HG02759 (cell line): Measurements from ENCODE around the gene CEP70.

Source experiments
- ATAC-seq: cut with Tn5 transposase; IDR thresholded peaks from one replicate; pipeline ENCODE4 v1.9.1; 2021; ENCODE audit warnings: mild to moderate bottlenecking, moderate library complexity; ENCODE audit not compliant: unreplicated experiment

The CEP70 gene

DNA sequence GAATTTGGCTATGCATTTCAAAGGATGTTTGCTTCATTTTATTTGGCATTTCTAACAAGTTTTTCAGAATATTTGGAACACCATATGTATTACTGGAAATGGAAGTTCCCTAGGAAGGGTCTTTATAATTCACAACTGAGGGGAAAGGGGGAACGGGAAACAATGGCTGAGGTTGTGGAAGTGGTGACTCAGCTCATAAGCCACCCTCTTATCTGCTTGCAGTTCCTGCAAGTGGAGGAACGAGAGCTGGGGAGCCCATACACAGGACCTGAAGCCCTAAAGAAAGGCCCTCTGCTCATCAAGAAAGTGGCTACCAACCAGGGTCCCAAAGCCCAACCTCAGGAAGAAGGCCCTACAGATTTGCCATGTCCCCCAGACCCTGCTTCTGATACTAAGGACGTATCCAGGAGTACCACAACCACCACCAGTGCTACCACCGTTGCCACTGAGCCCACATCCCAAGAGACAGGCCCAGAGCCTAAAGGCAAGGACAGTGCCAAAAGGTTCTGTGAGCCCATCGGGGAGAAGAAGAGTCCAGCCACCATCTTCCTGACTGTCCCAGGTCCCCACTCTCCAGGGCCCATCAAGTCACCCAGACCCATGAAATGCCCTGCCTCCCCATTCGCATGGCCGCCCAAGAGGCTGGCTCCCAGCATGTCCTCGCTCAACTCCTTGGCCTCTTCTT is 121.8 kb downstream of the CEP70 start:
- ATAC-seq: no peak

- no peak for ATAC-seq
Observed at GRCh38 chr3:138471481-138471880, 122.6 kb downstream of the CEP70 start.

DNA sequence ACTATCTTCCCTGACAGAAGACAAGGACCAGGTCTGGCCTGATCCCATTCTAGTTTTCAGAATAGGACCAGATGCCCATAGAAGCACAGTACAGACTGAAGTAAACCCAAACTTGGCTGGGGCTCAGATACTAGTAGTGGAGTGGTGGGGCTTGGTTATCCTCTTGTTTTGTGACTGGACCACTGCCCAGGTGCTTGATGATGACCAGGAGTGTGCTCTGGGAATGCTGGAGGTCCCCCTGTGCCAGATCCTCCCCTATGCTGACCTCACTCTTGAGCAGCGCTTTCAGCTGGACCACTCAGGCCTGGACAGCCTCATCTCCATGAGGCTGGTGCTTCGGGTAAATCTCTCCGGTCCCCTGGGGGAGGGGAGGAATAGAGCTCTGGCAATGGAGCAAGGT is 123.4 kb downstream of the CEP70 start:
- no peak for ATAC-seq

GRCh38 chr3:138469874-138470273 is 124.2 kb downstream of the CEP70 start:
- ATAC-seq: no peak

DNA sequence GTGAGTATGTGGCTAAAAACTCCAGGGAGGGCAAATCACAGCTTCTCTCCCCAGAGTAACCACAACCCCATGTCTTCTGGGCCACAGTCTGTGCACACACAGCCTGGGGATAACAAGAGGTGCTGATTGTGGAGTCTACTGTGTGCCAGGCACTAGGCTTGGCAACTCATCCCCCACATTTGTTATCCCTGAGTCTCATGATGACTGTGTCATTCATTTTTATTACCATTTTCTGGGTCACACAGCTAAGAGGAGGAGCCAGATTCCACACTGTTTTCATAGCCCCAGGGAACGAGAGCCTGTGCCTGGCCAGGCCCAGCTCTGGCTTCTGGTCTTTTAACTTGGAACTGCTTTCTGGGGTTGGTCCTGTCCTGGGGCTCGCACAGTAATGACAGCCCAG is 125.2 kb downstream of the CEP70 start:
- ATAC-seq: no peak

- ATAC-seq: no peak
Observed at GRCh38 chr3:138468451-138468850, 125.6 kb downstream of the CEP70 start.

GRCh38 chr3:138467931-138468330 is 126.1 kb downstream of the CEP70 start:
- no peak for ATAC-seq

DNA sequence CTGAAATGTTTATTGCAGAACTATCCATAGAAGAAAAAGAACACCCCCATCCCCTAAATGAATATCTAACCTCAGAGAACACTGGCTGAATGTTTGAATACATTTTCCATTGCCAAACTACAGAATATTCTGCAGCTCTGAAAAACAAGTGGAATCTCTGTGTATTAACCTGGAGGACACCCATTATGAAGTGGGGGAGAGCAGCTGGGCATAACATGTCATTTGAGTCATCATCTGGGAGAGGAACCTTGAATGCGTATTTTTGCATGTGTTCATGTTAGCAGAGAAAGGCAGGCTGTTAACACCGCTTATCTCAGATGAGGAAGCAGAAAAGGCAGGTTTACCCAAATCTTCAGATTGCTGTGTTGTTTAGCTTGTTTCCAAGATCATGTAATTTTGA is 128.1 kb downstream of the CEP70 start:
- ATAC-seq: no peak

DNA sequence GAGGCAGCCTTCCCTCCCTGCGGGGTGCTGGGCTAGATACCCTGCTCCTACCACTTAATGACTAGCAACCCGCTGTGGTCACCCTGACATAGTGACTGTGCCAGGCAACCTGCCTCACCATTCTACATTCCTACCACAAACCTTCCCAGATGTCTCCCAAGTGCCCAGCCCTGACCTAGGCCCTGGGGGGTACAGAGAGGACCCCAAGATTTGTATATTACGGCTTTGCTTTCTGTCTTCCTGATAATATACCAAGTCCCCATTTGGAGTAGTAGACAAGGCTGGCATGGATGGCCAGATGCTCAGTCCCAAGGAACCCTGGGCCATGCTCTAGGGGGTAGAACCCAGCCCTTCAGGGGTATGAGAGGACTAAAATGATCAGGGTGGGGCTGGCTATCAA is 128.6 kb downstream of the CEP70 start:
- no peak for ATAC-seq

DNA sequence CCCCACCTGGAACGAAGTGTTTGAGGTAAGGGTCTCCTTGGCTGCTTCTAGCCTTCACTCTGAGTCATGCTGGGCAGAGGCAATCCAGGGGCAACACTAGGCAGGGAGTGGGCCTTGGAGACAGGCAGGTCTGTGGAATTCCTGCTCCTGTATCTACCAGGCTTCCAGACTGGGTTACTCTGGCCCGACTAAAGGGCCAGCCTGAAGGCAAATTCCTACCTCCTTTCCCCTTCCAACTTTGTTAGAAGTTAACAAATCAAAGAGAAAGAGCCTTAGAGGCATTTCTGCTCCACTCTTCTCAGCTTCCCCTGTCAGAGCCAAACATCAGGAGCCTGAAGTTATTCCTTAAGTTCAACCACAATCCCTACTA is 129.6 kb downstream of the CEP70 start:
- ATAC-seq: no peak

- ATAC-seq: no peak
Observed at GRCh38 chr3:138463724-138464490, 130.2 kb downstream of the CEP70 start.

- no peak for ATAC-seq
Observed at GRCh38 chr3:138461896-138462295, 132.2 kb downstream of the CEP70 start.

DNA sequence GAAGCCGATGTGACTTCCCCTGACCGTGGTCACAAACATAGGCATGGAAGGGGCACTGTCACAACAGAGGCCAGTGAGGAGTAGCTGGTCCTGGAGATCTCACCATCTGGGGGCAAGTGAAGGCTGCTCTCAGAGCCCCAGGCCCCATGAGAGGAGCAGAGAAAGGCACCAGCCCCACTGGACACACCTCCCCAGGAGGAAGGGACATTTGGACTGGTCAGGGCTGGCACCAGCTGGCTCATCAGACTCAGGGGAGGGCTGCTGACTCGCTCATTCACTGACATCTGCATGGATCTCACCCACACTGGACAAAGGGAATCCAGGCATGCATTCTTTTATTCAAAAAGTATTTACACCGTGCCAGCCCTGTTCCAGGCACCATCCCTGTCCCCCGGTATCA is 132.8 kb downstream of the CEP70 start:
- ATAC-seq: no peak

GRCh38 chr3:138460536-138461205 is 133.4 kb downstream of the CEP70 start:
- ATAC-seq: no peak

GRCh38 chr3:138459619-138460535 is 134.2 kb downstream of the CEP70 start:
- no peak for ATAC-seq

DNA sequence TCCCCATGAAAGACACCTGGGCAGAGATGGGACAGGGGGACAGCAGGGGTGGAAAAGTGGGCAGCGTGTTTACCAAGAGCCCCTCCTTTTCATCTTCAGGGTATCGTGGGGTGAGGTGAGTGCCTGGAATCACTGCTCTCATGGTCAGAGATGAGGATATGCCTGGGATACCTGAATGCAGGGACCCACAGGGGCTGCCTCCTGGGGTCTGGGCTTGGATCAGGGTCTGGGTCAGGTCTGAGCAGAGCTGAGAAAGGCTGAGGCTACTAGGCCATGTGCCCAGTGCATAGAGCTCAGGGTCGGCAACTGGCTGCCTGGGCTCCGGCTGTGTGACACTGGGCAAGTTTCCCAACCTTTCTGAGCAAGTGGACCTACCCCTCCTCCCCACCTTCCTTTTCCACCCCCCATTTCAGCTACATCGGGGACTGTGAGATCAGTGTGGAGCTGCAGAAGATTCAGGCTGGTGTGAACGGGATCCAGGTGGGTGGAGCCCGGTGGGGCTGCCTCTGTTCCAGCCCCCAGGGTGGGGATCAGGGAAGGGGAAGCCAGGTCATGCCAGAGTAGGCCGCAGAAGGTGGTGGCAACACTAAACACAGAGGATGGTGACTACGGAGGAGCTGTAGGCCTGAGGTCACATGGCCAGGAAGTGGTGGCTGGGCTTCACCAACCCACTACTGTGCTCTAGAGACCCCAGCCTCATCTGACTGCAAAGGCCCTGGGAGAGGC is 135.1 kb downstream of the CEP70 start:
- ATAC-seq: no peak

GRCh38 chr3:138457863-138458735 is 136.0 kb downstream of the CEP70 start:
- no peak for ATAC-seq

DNA sequence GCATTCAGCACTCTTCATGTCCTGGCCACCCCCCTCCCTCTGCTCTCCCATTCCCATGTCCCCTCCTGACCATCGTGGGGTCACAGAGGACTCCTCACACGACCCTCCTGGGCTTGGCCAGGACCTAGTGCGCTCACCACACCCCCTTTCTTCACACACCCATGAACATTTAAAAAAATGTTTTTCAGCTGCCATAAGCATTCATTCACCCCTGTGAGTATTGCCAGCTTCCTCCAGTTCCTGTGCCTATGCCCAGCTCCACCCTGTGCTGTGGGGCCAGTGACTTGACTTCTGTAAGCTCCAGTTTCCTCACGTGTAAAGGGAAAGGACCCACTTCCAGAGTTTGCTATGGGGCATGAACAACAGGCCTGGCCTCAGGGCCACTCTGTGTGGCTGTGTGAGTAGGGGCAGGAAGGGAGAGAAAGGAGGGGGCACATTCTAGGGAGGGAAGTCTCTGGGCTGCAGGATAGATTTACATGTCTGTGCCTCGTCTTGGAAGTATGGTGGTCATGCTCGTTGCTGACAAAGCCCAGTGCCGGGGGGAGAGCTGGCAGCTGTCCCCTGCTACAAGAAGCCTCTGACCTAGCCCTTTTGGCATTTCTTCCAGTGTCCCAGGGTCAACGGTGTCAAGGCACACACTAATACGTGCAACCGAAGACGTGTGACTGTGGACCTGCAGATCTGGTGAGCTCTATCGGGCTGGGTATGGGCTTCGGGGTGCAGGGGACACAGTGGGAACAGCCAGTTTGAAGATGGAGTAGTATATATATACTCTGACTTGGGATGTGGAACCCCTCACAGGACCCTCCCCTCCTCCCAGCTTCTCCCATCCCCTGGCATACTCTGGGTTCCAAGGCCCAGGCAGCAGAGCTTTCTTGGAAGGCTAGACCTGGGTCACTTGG is 136.8 kb downstream of the CEP70 start:
- ATAC-seq: no peak
